Osteoblast (primary cell): Measurements from ENCODE around the gene ATP8A1. TPM values are rescaled to one million over a fixed set of nuclear protein-coding genes. Genes with fewer than 3 reads are reported as not detected.

ENCODE experiments used
- DNase-seq: peaks from one replicate; pipeline ENCODE4 v3.0.0; 2011; ENCODE audit warnings: low spot score, mixed read lengths; ENCODE audit not compliant: insufficient read length; ENCODE audit errors: missing footprints
- H2AFZ ChIP-seq: 2 replicates; pipeline ENCODE4 v1.6.0; 2011; ENCODE audit warnings: mild to moderate bottlenecking, low read length
- H3K27ac ChIP-seq: 2 replicates; pipeline ENCODE4 v1.5.1; 2011; ENCODE audit warnings: mild to moderate bottlenecking, low read depth, low read length, moderate library complexity
- H3K27me3 ChIP-seq: 2 replicates; pipeline ENCODE4 v1.6.0; 2012; ENCODE audit warnings: mild to moderate bottlenecking, control low read depth, inconsistent platforms, low read length, moderate library complexity; ENCODE audit not compliant: insufficient read depth
- H3K36me3 ChIP-seq: 2 replicates; pipeline ENCODE4 v1.5.1; 2011; ENCODE audit warnings: mild to moderate bottlenecking, low read length, control low read depth, moderate library complexity; ENCODE audit not compliant: insufficient read depth
- H3K4me1 ChIP-seq: 2 replicates; pipeline ENCODE4 v1.5.1; 2011; ENCODE audit warnings: mild to moderate bottlenecking, low read length, control low read depth, moderate library complexity; ENCODE audit not compliant: insufficient read depth
- H3K4me2 ChIP-seq: 2 replicates; pipeline ENCODE4 v1.6.0; 2011; ENCODE audit warnings: mild to moderate bottlenecking, low read length; ENCODE audit not compliant: insufficient read depth
- H3K4me3 ChIP-seq: fragments of 200-600 bp; sonication (generic); 3 replicates; pipeline ENCODE4 v1.5.1; 2012; ENCODE audit warnings: mild to moderate bottlenecking, low read length, inconsistent platforms; ENCODE audit not compliant: insufficient read depth
- H3K79me2 ChIP-seq: 2 replicates; pipeline ENCODE4 v1.6.0; 2012; ENCODE audit warnings: mild to moderate bottlenecking, low read length, control low read depth, inconsistent platforms; ENCODE audit not compliant: insufficient read depth
- H3K9me3 ChIP-seq: 2 replicates; pipeline ENCODE4 v1.5.1; 2011; ENCODE audit warnings: low read depth, low read length, control low read depth
- H4K20me1 ChIP-seq: 2 replicates; pipeline ENCODE4 v1.6.0; 2012; ENCODE audit warnings: mild to moderate bottlenecking, low read length, control low read depth; ENCODE audit not compliant: insufficient read depth
- CTCF ChIP-seq: IDR thresholded peaks from 2 replicates; pipeline ENCODE4 v1.5.1; 2011; ENCODE audit warnings: mild to moderate bottlenecking, low read depth, low read length, moderate library complexity; ENCODE audit errors: extremely low read depth
- total RNA-seq: library from RNA; depleted of rRNA; stranded (reverse); fragments of >200 nt; gene quantifications from 2 replicates; pipeline ENCODE4 v1.2.3, GENCODE V29; 2012

The ATP8A1 gene
- total RNA-seq, 1 donor: 2.5 TPM

GRCh38 chr4:42363614-42364013 lies 293.3 kb downstream of the ATP8A1 start:
- TF ChIP-seq CTCF: no peak
- no peak overlapping the region for H3K27ac ChIP-seq
- H4K20me1 ChIP-seq: no peaks in the 10 kb centered on the region
- no peak overlapping the region for H2AFZ ChIP-seq
- H3K4me2 ChIP-seq: no peak overlapping the region
- H3K9me3 ChIP-seq: no peaks in the 10 kb centered on the region
- DNase-seq: no peak
- H3K79me2 ChIP-seq: no peaks in the 10 kb centered on the region
- no peaks in the 10 kb centered on the region for H3K4me1 ChIP-seq
- H3K27me3 ChIP-seq: no peaks in the 10 kb centered on the region
- no peak overlapping the region for H3K4me3 ChIP-seq
- H3K36me3 ChIP-seq: no peaks in the 10 kb centered on the region

- H2AFZ ChIP-seq: no peak overlapping the region
- no peak overlapping the region for H3K4me3 ChIP-seq
- no peak overlapping the region for H3K4me2 ChIP-seq
- no peak for TF ChIP-seq CTCF
- H3K27ac ChIP-seq: no peak overlapping the region
- no peaks in the 10 kb centered on the region for H3K4me1 ChIP-seq
- H3K36me3 ChIP-seq: no peaks in the 10 kb centered on the region
- H4K20me1 ChIP-seq: no peaks in the 10 kb centered on the region
- H3K79me2 ChIP-seq: no peaks in the 10 kb centered on the region
- no peaks in the 10 kb centered on the region for H3K27me3 ChIP-seq
- no peak for DNase-seq
- H3K9me3 ChIP-seq: no peaks in the 10 kb centered on the region
These were observed 294.3 kb downstream of the ATP8A1 start for GRCh38 chr4:42362591-42362990.

GRCh38 chr4:42361456-42361855 lies 295.4 kb downstream of the ATP8A1 start:
- Histone ChIP-seq H3K9me3 (no peaks in the 10 kb centered on the region), H3K4me3 (no peak overlapping the region), H4K20me1 (no peaks in the 10 kb centered on the region), H3K4me1 (no peaks in the 10 kb centered on the region), H3K4me2 (no peak overlapping the region), H3K79me2 (no peaks in the 10 kb centered on the region), H3K36me3 (no peaks in the 10 kb centered on the region), H2AFZ (no peak overlapping the region), H3K27me3 (no peaks in the 10 kb centered on the region), H3K27ac (no peak overlapping the region)
- no peak for TF ChIP-seq CTCF
- DNase-seq: no peak

GRCh38 chr4:42360256-42360669 lies 296.6 kb downstream of the ATP8A1 start:
- Histone ChIP-seq H3K4me3 (no peak overlapping the region), H3K4me2 (no peak overlapping the region), H3K9me3 (no peaks in the 10 kb centered on the region), H3K36me3 (no peaks in the 10 kb centered on the region), H3K27ac (no peak overlapping the region), H3K4me1 (no peaks in the 10 kb centered on the region), H3K79me2 (no peaks in the 10 kb centered on the region), H2AFZ (no peak overlapping the region), H3K27me3 (no peaks in the 10 kb centered on the region), H4K20me1 (no peaks in the 10 kb centered on the region)
- DNase-seq: no peak
- TF ChIP-seq CTCF: no peak
